Astrocyte of the spinal cord (primary cell): ENCODE data around the gene FEM1C.

Source experiments
- DNase-seq: peaks from one replicate; pipeline ENCODE4 v3.0.0; 2011; ENCODE audit warnings: low read depth, low spot score
- H3K4me3 ChIP-seq: 2 replicates; pipeline ENCODE4 v1.5.1; 2011; ENCODE audit warnings: low read depth, mild to moderate bottlenecking, low read length, moderate library complexity
- in situ Hi-C: cut with HindIII; loops from 2 replicates; pipeline ENCODE4 v1.10.0; 2017; ENCODE audit warnings: low sequenced_read_pairs
- TF ChIP-seq, protein P1 (sequence below): IDR thresholded peaks from 2 replicates; pipeline ENCODE4 v1.5.1; 2012; ENCODE audit warnings: low read depth, mild to moderate bottlenecking, low read length, inconsistent platforms

The FEM1C gene

DNA sequence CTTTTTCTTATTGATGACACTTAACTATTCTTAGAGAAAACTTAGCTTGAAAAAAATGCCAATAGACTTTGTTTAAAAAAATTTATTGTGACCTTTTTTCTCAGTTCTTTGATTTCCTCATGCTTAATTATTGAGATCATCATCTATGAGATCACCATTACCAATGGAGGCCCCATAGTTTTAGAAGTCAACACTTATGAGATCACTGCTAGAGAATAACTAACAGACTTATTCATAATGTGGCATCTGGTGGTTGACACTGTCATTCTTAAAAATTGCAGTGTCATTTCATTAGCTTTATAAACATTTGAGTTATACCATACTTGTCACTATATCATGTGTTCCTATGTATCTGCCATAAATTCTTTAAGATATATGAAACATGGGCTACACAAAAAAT lies 14.9 kb upstream of the FEM1C start:
- in situ Hi-C loops, result no loop called here
- peak; percentile 56 for DNase-seq

DNA sequence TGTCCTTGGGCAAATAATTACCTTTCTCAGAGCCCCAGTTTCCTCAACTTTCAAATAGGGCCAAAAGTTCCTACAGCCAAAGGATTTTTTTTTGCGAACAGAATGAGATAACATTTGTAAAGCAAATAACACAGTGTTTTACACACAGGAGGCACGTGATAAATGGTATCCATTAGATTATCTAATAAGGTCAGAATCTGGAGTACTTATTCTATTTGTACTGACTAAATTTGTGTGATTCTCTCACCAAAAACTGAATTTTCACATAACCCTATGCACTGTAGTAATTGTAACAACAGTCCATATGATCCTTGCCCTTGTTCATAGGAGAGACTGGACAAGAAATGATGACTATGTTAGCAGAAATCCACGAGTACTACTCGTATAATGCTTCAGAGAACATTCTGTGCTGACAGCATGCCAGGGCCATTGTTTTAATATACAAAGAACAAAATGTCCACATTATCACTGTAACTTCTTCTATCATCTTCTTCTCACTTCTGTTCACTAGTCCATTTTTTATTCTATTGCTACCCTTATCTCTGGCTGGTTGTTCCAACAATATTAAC lies 13.9 kb upstream of the FEM1C start:
- in situ Hi-C loops, result no loop called here
- no peak for DNase-seq
- TF ChIP-seq, protein P1, sequence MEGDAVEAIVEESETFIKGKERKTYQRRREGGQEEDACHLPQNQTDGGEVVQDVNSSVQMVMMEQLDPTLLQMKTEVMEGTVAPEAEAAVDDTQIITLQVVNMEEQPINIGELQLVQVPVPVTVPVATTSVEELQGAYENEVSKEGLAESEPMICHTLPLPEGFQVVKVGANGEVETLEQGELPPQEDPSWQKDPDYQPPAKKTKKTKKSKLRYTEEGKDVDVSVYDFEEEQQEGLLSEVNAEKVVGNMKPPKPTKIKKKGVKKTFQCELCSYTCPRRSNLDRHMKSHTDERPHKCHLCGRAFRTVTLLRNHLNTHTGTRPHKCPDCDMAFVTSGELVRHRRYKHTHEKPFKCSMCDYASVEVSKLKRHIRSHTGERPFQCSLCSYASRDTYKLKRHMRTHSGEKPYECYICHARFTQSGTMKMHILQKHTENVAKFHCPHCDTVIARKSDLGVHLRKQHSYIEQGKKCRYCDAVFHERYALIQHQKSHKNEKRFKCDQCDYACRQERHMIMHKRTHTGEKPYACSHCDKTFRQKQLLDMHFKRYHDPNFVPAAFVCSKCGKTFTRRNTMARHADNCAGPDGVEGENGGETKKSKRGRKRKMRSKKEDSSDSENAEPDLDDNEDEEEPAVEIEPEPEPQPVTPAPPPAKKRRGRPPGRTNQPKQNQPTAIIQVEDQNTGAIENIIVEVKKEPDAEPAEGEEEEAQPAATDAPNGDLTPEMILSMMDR, result no peak
- H3K4me3 ChIP-seq, result no peak overlapping the region

More for the DNA sequence above, 14.9 kb upstream of the FEM1C start:
- TF ChIP-seq, protein P1, result no peak
- H3K4me3 ChIP-seq, result no peak overlapping the region

GRCh38 chr5:115557667-115558387 lies 13.3 kb upstream of the FEM1C start:
- in situ Hi-C loops, result no loop called here
- TF ChIP-seq, protein P1, result no peak
- H3K4me3 ChIP-seq, result no peak overlapping the region
- DNase-seq, result no peak

DNA sequence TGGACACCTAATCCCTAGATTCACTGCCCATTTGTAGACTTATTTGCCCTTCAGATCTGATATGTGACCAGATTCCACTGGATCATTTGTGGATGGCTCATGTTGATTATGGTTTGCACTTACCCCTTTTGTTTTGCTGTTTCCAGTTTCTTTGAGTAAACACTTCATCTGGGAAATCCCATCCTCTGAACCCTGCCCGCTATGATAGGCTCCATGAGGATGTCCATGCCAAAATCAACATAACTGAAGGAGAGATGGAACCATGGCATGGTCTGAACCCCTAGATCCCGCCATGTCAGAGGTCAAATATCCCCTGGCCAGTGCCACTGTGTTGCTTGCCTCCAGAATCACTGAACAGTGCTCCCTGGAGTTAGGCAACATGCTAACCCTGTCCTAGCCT lies 11.7 kb upstream of the FEM1C start:
- no peak for DNase-seq
- TF ChIP-seq, protein P1, result no peak
- in situ Hi-C loops, result no loop called here
- no peak overlapping the region for H3K4me3 ChIP-seq

- TF ChIP-seq, protein P1, result no peak
- in situ Hi-C loops, result no loop called here
- no peak for DNase-seq
- no peak overlapping the region for H3K4me3 ChIP-seq
Observed at GRCh38 chr5:115555084-115555633, 10.6 kb upstream of the FEM1C start.

DNA sequence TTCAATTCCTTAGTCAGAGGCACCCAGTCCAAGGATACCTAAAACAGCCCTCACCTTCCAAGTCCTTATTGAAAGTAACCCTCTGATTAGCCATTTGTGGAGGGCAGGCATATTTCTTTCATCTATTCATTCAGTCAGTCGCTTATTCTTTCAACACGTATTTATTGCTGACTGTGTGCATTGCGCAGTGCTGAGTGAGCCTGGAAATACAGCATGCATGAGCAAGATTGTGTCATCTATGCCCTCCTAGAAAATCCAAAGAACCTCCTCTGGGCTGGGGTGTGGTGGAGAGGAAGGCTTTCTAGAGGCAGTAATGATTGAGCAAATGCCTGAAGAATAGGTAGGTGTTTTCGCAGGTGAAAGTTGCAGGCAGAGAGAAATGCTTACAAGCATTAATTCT lies 8.5 kb upstream of the FEM1C start:
- in situ Hi-C loops, result no loop called here
- TF ChIP-seq, protein P1, result no peak
- no peak overlapping the region for H3K4me3 ChIP-seq
- DNase-seq, result no peak
